OCI-LY7 (cell line): ENCODE data around the gene PHACTR3. TPM values are rescaled to one million over a fixed set of nuclear protein-coding genes. Genes with fewer than 3 reads are reported as not detected.

Source experiments
- BruUV-seq: library from RNA; stranded (reverse); fragments of 400-500 nt; replicated peaks from 2 replicates; lab custom pipeline; 2021; lab: Mats Ljungman, UMichigan
- CTCF ChIA-PET: fragments of 300-600 bp; sonication (Branson Sonifier 250); formaldehyde crosslinking; loops from one replicate; lab custom pipeline; 2022; ENCODE audit warnings: antibody characterized with exemption; ENCODE audit not compliant: unreplicated experiment; lab: Charles Lee
- POLR2A ChIA-PET: fragments of 300-600 bp; sonication (Branson Sonifier 250); formaldehyde crosslinking; loops from one replicate; lab custom pipeline; 2022; ENCODE audit warnings: antibody characterized with exemption; lab: Charles Lee
- DNase-seq: peaks from one replicate; pipeline ENCODE4 v3.0.0-alpha.2; 2015; ENCODE audit warnings: low spot score
- H2AFZ ChIP-seq: fragments of 200-600 bp; sonication (generic), shearing (Covaris generic); 2 replicates; pipeline ENCODE4 v1.6.1; 2014; ENCODE audit warnings: mild to moderate bottlenecking, antibody characterized with exemption, low read length, moderate library complexity
- H3K27ac ChIP-seq: fragments of 200-600 bp; sonication (generic); 2 replicates; pipeline ENCODE4 v1.5.1; 2014; ENCODE audit warnings: mixed run types, low read depth, mild to moderate bottlenecking, moderate library complexity, low read length, inconsistent platforms; ENCODE audit not compliant: poor library complexity, severe bottlenecking
- H3K36me3 ChIP-seq: fragments of 200-600 bp; sonication (generic); 2 replicates; pipeline ENCODE4 v1.6.1; 2014; ENCODE audit warnings: mild to moderate bottlenecking, antibody characterized with exemption, low read length, moderate library complexity, mixed read lengths; ENCODE audit not compliant: insufficient read depth
- H3K4me1 ChIP-seq: fragments of 200-600 bp; sonication (generic); 2 replicates; pipeline ENCODE4 v1.5.1; 2014; ENCODE audit warnings: mild to moderate bottlenecking, low read length; ENCODE audit not compliant: insufficient read depth, poor library complexity, severe bottlenecking
- H3K4me2 ChIP-seq: fragments of 200-600 bp; sonication (generic); 2 replicates; pipeline ENCODE4 v1.6.1; 2014; ENCODE audit warnings: mild to moderate bottlenecking, low read length
- H3K4me3 ChIP-seq: fragments of 200-600 bp; sonication (generic); 2 replicates; pipeline ENCODE4 v1.5.1; 2014; ENCODE audit warnings: mild to moderate bottlenecking, low read depth, low read length; ENCODE audit not compliant: poor library complexity, severe bottlenecking
- H3K79me2 ChIP-seq: fragments of 200-600 bp; sonication (generic); 2 replicates; pipeline ENCODE4 v1.6.1; 2016; ENCODE audit warnings: low read depth, mild to moderate bottlenecking, low read length, moderate library complexity, mixed read lengths; ENCODE audit not compliant: insufficient read depth
- H3K9me2 ChIP-seq: fragments of 200-600 bp; sonication (generic); 2 replicates; pipeline ENCODE4 v1.6.1; 2016; ENCODE audit warnings: mild to moderate bottlenecking, low read length, mixed read lengths; ENCODE audit not compliant: insufficient read depth
- H3K9me3 ChIP-seq: fragments of 200-600 bp; sonication (generic); 2 replicates; pipeline ENCODE4 v1.6.1; 2014; ENCODE audit warnings: mild to moderate bottlenecking, mixed run types, low read length, mixed read lengths
- H4K20me1 ChIP-seq: fragments of 200-600 bp; sonication (generic); 2 replicates; pipeline ENCODE4 v1.6.1; 2014; ENCODE audit warnings: mild to moderate bottlenecking, antibody characterized with exemption, low read length, moderate library complexity, mixed read lengths; ENCODE audit not compliant: insufficient read depth
- EZH2phosphoT487 ChIP-seq: fragments of 200-600 bp; sonication (generic); IDR thresholded peaks from 2 replicates; pipeline ENCODE4 v1.6.1; 2018; ENCODE audit warnings: low read depth, borderline replicate concordance, mild to moderate bottlenecking, mixed run types, antibody characterized with exemption, low read length, moderate library complexity, mixed read lengths
- intact Hi-C: fragments of 100-400 bp; cut with micrococcal nuclease; formaldehyde crosslinking; loops from one replicate; pipeline ENCODE4 v1.10.0; 2022; ENCODE audit not compliant: unreplicated experiment
- total RNA-seq, 2 experiments: library from RNA; depleted of rRNA in 1 of 2; stranded (reverse); fragments of >200 nt in 1 of 2; shearing (Covaris generic) in 1 of 2; gene quantifications; 2 replicates each; pipeline ENCODE4 v1.2.3, GENCODE V29; 2014 to 2022
- TF ChIP-seq, protein P1 (sequence below): fragments of 200-600 bp; sonication (generic); conservative IDR thresholded peaks from 2 replicates; pipeline ENCODE4 v1.5.1; 2014; ENCODE audit warnings: mild to moderate bottlenecking, antibody characterized with exemption, low read length, moderate library complexity, mixed read lengths

PHACTR3 gene
- total RNA-seq, 2 experiments from 2014 or later, result 0.32 TPM; not detected in 1

DNA sequence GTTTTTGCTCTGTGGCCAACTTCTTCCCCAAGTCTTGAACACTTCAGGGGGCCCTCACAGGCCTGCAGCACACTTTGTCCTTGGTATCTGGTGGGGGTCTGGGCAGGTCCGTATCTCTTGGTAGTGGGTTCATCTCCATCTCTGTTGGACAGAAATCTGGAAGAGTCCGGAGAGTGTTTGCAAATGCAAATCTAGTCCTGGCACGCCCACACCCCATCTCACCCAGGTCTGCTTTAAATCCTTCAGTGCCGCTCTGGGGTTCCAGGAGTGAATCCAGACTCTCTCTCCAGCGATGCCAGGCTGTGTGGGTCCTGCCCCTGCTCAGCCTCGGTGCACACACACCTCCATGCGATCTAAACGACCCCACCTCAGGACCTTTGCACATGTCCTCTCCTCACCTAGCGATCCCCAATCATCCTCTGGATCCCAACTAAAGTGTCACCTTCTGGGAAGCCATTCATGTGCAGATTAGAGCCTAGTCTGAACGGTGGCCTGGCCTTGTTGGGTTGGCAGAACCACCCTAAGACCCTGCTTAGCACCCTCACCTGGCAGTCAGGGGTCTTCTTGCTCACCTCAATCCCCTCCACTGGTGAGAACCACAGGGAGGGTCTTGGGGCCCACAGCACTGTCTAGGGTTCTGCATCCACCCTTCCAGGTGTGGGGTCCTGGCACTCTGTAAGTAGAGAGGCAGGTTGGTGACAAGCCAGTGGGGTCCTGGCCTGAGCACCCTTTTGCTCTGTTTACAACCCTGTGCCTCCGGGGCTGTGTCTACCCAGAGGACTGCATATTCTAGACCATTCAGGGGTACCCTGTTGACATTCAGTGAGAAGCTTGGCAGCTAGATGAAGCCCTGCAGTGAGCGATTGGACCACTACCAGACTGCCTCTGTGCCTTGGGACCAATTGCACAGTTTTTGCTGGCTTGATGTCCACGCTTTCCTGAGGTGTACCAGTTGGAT, 228.3 kb downstream of the PHACTR3 start:
- TF ChIP-seq, protein P1, sequence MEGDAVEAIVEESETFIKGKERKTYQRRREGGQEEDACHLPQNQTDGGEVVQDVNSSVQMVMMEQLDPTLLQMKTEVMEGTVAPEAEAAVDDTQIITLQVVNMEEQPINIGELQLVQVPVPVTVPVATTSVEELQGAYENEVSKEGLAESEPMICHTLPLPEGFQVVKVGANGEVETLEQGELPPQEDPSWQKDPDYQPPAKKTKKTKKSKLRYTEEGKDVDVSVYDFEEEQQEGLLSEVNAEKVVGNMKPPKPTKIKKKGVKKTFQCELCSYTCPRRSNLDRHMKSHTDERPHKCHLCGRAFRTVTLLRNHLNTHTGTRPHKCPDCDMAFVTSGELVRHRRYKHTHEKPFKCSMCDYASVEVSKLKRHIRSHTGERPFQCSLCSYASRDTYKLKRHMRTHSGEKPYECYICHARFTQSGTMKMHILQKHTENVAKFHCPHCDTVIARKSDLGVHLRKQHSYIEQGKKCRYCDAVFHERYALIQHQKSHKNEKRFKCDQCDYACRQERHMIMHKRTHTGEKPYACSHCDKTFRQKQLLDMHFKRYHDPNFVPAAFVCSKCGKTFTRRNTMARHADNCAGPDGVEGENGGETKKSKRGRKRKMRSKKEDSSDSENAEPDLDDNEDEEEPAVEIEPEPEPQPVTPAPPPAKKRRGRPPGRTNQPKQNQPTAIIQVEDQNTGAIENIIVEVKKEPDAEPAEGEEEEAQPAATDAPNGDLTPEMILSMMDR, result no peak
- no peak for TF ChIP-seq EZH2phosphoT487
- Histone ChIP-seq H4K20me1 (no peaks in the 10 kb centered on the region), H2AFZ (no peak overlapping the region), H3K27ac (no peak overlapping the region), H3K79me2 (no peaks in the 10 kb centered on the region), H3K36me3 (no peaks in the 10 kb centered on the region), H3K9me3 (no peaks in the 10 kb centered on the region), H3K4me1 (no peaks in the 10 kb centered on the region), H3K4me2 (no peak overlapping the region), H3K4me3 (no peak overlapping the region), H3K9me2 (no peaks in the 10 kb centered on the region)
- POLR2A ChIA-PET, result interaction anchor here (0.6 kb wide), 1 partner anchor 67 kb away, joined by 4 read pairs; no protein-coding TSS in a partner anchor
- no peak for DNase-seq
- BruUV-seq, result no TSS peak
- intact Hi-C loops, result no loop called here
- CTCF ChIA-PET, result no interaction called here

DNA sequence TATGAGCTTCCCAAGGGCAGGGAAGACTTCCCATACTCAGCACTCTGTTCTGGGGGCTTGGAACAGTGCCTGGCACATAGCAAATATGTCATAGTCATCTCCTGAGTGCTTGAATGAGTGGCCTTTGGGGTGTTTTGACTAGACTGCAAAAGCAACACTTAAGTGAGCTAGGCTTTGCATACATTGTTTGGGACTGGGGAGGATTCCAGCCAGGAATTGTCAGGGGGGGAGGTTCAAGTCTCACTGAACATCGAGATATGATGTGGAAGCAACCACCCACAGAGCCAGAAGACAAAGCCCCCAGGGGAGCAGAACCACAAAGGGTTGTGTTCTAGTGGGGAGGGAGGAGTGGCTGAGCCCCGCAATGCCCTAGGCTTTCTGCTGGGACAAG, 230.7 kb downstream of the PHACTR3 start:
- ChIA-PET POLR2A (no interaction called here), CTCF (no interaction called here)
- no peaks in the 10 kb centered on the region for H3K9me2 ChIP-seq
- H3K4me3 ChIP-seq, result no peak overlapping the region
- no peaks in the 10 kb centered on the region for H3K9me3 ChIP-seq
- H4K20me1 ChIP-seq, result no peaks in the 10 kb centered on the region
- BruUV-seq, result no TSS peak
- no peak overlapping the region for H2AFZ ChIP-seq
- TF ChIP-seq EZH2phosphoT487, result no peak
- TF ChIP-seq, protein P1, result no peak
- intact Hi-C loops, result no loop called here
- no peak overlapping the region for H3K27ac ChIP-seq
- no peaks in the 10 kb centered on the region for H3K79me2 ChIP-seq
- no peak for DNase-seq
- no peak overlapping the region for H3K4me2 ChIP-seq
- no peaks in the 10 kb centered on the region for H3K36me3 ChIP-seq
- no peaks in the 10 kb centered on the region for H3K4me1 ChIP-seq
